HG03558 (cell line): ENCODE measurements around the gene EMP1.

Source experiments
- ATAC-seq: cut with Tn5 transposase; IDR thresholded peaks from one replicate; pipeline ENCODE4 v1.9.1; 2021; ENCODE audit warnings: moderate number of reproducible peaks; ENCODE audit not compliant: unreplicated experiment; ENCODE audit errors: extremely low read depth

EMP1 gene

GRCh38 chr12:13195250-13195649 is 1.3 kb upstream of the EMP1 start:
- ATAC-seq: no peak

DNA sequence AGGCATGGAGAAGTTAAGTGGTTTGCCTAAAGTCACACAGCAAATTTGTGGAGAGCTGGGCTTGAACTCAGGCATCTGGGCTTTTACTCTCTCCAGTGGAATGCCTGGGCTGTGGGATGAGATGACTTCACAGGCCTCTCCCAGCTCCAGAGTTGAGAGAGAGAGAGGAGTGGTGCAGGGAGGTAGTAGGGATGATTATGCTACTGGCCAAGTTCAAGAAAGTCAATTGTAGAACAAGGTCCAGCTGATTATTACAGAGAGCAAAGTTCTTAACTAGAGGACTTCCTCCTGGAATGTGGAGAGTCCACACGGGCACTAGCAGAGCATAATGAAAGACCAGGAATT is 769 bp upstream of the EMP1 start:
- no peak for ATAC-seq

GRCh38 chr12:13197032-13197431 is 506 bp downstream of the EMP1 start:
- no peak for ATAC-seq

GRCh38 chr12:13197526-13198143 is 1.1 kb downstream of the EMP1 start:
- ATAC-seq: no peak

DNA sequence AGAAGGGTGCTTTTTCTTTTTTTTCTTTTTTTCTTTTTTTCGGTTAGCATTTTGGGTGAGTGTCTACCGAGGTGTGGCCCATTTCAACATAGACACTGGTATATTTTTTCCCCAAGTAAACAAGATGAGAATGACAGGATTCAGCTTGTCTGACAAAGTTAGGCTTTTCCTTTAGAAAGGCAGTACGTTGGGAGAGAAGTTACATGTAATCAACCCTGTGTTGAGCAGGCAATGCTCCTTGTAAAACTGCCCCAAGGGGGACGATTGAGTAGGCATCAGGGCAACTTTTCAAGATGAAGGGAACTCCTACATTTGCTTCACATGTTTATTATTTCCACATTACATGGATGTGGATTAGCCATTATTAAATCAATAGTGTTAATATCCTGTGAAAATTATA is 1.7 kb downstream of the EMP1 start:
- no peak for ATAC-seq

GRCh38 chr12:13198876-13199275 is 2.4 kb downstream of the EMP1 start:
- no peak for ATAC-seq

- no peak for ATAC-seq
These were observed 3.1 kb downstream of the EMP1 start for GRCh38 chr12:13199592-13199991.

DNA sequence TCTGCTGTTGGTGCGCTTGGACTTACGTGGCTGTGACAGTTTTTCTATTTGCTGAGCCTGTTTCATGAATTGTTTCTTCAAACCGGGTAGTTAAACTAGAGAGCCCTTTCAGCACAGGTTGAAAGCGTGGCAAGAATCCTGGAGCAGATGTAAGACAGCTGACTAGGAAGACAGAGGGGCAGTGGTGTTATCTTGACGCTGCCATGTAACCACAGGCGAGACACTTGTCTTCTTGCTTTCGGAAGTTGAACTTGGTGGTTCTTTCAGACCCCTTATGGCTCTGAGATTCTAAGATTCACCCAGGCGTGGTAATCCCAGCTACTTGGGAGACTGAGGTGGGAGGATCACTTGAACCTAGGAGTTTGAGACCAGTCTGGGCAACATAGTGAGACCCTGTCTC is 4.3 kb downstream of the EMP1 start:
- no peak for ATAC-seq

- no peak for ATAC-seq
These were observed 6.8 kb downstream of the EMP1 start for GRCh38 chr12:13203034-13203922.

- no peak for ATAC-seq
These were observed 7.9 kb downstream of the EMP1 start for GRCh38 chr12:13204428-13204827.

DNA sequence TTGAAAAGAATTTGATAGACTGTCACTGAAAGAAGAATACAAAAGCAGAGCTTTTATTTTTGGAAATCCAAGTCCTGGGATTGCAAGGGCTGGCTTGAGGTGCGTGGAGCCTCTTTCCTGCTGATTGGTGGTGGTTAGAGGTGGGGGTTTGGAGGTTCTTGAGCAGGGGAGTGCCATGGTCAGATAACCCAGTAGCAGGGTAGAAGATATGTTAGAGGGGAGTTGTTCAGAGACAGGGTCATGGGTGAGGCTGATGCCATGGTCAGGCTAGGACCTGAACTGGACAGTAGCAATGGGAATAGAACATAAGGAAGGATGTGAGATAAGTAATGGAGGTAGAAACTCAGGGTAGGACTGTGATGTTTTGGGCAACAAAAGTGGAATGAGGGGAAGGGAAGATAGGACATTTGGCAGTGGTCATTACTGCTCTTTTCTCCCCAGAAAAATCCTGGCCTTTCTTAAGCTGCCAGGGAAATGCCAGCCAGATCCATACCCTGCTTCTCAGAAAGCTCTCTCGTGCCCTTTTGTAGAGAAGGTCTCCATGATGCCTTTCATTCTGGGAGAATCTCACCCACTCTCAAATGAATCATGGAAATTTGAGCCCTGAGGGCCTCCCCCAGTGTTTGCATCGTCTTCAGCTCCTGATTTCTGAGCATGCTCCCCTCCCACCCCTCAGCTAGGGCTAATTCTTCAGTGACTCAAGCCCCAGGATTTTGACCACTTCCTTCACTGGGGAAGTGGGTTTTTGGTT is 9.5 kb downstream of the EMP1 start:
- no peak for ATAC-seq

DNA sequence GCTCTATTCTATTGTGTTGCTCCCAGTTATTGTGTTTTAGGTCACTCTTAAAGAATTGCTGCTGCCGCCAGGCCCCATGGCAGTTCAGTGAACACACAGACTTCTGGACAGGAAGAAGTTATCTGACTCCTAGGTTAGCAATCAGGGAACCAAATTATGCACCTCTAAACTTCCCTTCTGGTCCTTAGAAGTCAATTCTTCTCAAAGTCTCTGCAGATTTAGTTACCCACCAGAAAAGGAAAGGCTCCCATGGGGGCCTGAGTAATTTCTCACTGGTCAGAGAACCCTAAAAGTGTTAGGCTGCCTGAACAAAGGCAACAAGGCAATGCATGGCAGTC is 10.0 kb downstream of the EMP1 start:
- ATAC-seq: no peak

DNA sequence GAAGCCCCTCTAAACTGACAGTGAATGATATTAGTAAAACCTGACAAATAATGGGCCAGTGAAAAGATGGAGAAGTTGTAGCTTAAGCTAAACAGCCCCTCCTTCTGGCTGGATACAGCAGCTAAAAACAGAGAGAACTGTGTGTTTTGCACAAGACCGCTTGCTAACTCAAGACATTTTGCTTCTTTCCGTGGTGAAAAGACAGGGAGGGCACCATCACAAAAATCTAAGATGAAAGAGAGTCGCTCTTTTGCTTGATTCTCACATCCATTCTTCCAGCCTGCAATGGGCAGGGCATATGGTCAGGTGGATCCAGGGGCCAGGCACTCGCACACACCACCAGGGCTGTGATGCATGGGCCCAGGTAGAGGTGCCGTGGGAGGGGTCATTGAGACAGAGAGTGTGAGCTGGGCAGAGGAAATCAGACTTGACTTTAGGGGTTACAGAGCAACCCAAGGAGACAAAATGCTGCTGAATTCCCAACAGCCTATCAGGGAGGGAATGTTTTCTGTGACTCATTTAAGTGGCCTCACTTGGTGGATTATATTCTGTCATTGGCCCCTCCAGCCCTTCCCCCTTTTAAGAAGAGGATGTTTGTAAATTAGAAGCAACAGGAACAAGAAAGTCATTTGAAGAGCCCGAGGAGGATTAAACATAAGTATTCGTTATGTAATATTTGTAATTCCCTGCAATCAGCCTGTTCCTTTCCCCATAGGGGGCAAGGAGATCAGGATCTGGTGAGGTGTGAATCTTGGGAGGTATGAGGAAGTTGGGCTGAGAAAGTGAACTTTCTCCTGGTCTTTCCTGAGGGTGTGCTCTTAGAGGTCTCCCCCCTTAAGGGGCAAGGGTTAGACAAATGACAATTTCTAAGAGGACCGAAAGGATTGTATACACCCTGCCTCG is 12.3 kb downstream of the EMP1 start:
- no peak for ATAC-seq

DNA sequence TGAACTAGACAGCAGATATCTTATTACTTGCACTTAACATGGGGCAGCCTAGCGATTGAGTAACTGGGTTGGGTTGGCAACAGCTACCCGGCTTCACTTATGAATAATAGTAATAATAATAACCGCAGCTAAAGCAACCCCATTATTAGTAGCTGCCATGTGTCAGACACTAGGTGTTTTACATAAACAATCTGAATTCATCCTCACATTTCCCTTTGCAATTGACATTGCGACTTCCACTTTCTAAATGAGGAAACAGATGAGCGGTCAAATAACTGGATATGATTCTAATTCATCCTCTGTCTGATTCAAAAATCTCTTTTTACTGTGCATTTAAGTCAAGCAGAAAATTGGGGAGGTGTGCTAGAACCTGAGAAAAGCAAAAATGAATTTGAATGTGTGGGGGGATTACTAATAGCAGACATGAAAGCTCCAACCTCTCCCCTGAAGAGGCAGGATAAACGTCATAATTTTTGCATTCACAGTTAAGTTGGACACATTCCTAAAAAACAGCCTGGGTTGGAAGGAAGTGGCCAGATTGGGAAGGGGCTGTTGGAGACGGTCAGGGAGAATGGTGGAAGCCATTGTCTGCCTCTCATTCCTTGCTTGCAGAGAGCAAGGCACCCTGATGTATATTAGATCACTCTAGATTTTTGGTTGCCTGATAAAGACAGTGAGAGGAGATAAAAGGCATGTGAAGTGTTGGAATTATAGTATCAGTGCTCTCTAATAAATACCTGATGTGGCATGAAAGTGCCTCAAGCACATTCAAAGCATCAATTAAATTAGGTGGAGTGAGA is 13.1 kb downstream of the EMP1 start:
- ATAC-seq: no peak

- no peak for ATAC-seq
These were observed 14.0 kb downstream of the EMP1 start for GRCh38 chr12:13210236-13211190.

DNA sequence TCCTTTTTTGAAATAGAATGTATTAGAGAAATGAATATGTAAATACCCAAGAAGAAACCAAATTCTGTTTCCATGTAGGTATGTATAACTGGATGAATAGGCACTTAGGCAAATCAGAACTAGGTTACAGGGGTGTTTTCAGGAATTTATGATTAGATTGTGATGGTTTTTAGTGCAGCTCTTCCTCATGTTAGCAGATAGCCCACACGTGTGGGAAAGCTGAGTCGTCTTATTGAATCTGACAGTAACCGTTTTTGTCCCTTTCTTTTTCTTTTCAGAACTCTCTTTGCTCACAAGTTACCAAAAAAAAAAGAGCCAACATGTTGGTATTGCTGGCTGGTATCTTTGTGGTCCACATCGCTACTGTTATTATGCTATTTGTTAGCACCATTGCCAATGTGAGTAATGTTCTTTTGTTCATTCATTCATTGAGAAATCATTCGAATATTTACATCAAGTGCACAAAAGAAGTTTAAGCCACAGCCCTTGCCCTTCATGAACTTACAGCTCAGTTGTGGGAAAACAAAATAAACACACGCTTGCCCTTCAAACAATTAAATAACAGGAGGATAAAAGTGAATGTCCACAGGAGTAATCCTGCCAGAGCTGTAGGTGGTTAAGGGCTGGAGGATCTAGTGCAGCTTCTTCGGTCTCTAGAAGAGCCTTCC is 14.8 kb downstream of the EMP1 start:
- no peak for ATAC-seq

DNA sequence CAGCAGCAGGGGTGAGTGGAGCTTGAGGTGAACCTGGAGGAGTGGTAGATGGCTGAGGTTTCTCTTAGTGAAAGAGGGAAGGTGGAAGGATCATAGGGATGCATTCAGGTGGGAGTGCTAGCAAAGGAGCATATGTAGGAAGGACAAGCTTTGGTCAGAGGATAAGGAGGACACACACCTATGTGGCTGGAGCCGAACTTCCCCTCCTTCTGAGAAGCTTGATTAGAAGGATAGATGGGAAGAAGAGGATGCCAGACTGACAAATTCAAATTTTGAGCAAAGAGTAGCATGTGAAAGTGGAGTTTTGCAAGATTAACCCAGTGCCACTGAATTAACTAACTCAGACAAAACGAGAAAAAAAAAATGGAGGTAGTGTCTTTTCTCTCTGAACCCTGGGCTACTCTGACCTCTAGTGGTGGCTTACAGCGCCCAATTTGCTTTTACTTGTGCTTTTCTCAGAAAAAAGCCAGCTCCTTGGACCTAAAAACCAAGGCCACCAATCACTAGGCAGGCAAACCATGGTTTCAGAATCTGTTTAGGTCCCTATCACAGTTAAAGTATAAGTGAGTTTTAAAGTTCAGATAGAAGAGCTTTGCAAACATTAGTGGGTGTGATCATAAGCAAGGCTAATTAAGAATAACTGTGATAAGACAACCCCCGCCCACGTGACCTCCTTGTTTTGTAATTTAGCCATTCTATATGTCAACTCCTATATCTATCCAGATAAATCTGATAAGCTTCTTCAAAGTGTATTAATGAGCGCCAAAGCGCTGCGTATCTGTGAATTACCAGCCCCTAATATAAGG is 15.5 kb downstream of the EMP1 start:
- no peak for ATAC-seq
